ENCODE measurements around the gene EME1.
"Not testable (repeated sequence)": the region's sequence is repeated elsewhere in the genome, so short reads cannot be mapped to it uniquely, and the experiment has no call there.

Gene EME1

DNA sequence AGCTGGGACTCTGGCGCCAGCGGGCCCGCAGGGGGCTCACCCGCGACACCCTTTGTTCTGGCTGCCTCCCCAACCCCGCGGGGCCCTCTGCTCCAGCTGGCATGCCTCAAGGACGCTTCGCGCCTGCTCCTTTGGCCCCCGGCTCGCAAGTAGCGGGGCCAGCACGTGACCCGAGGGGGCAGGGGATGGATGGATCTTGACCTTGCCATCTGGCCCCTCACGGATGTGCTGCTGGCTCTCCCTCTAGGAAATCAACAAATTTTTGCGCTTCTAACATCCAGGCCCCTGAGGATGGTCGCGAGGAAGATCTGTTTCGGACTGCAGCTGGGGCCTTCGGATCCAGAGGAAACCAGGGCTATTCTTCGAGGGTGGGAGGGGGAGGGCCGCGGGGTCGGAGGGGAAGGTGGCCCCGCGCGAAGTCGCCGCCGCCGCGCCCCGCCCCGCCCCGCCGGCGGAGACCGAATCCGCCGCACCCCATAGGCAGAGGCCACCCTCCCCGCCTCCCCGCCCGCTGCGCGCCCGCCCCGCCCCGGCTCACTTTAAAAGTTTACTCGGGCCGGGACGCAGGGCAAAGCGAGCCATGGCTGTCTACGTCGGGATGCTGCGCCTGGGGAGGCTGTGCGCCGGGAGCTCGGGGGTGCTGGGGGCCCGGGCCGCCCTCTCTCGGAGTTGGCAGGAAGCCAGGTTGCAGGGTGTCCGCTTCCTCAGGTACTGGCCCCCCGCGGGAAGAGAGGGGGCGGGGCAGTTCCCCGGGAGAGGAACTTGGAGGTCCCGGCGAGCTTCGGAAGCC is 52.8 kb downstream of the EME1 start, which contains the start of gene ACSF2:
ACSF2 (plus strand) TSS at position 537 of the 790 bp plus-strand sequence; CDS start at position 581, 44 bp downstream.
- no peak for DNase-seq (ENCODE audit: low read depth, low spot score)

DNA sequence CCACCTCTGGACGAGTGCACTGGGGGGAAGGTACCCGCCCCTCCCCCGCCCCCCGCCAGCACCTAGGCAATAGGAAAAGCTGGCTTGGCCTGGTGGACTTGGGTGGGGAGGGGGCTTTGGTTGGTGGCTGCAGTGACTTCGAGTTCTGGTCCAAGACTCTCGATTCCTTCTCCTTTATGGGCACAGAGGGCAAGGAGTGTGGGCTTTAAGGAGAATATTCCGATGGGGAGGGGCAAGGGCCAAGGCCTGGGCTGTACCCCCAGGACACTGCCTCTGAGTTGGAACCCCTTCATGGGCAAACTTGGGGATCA is 53.4 kb downstream of the EME1 start:
- DNase-seq (ENCODE audit: low read depth, low spot score): no peak

DNA sequence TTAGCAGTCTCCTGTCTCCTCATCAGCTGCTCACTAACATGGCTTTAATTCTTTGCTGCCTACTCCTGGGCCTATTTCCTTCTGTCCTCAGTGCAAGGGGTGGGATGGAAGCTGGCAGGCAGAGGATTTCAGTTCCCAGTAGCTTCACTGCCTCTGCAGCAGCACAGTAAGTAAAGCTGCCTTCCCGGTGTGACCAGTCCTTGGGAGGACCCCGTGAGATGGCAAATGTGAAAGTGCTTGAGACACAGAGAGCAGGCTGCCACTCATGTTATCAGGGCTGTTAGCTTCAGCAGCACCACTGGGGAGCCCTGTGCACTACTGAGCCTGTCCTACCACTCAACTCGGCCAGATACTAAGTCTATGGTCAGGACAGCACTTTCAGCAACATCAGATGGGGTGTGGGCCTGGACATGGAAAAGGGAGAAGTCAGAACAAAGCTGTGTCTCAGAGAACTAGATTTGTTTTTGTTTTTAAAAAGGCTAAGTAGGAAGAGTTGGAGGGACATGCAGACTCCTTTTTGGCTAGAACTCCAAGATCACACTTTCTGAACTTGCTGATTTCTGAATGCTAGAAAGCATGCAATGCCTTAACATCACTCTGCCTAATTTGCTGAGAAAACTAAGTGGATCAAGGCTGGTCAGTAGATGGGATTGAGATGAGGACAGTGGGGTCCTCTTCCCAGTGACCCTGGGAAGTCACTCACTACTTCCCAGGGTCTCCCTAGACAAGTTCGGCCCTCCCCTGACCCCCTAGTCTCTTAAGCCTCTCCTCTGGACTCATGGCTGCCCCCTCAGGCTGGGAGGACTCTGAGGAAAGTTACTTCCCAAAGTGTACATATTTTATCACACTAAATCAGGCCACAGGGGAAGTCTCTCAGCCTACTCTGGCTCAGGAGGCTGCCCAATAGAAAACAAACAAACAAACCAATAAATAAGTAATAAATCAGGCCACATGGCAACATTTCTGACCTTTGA is 54.1 kb downstream of the EME1 start:
- DNase-seq (ENCODE audit: low read depth, low spot score): no peak

DNA sequence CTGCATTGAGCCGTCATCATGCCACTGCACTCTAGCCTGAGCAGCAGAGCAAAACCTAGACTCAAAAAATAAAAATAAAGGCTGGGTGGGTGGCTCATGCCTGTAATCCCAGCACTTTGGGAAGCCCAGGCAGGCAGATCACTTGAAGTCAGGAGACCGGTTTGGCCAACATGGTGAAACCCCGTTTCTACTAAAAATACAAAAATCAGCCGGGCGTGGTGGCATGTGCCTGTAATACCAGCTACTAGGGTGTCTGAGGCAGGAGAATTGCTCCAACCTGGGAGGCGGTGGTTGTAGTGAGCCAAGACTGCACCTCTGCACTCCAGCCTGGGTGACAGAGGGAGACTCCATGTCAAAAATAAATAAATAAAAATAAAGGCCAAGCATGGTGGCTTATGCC is 55.1 kb downstream of the EME1 start:
- not testable (repeated sequence) for DNase-seq (ENCODE audit: low read depth, low spot score)

DNA sequence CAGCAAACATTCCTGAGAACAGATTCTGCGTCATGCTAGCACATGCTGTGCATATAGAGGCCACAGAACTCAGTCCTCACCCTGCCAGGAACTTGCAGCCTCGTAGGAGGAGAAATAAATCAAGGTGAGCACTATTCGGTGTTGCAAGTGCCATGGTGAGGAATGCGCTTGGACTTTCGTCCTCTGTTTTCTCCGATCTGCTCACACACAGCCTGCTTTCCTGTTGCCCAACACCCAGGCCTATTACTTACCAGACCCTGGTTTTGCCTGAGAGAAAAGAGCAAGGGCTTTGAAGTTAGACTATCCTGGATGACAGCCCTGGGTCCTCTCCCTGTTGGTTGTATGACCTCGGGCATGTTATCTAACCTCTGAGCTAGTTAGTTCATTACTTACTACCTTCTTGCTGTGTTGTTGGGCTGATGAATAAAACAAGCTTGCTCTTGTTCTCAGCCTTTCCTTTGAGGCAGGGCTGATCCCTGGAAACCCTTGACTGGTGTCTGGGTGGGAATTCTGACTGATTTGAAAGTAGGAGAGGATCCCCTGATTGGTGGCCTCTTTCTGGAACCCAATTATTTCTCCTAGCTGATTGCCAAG is 55.9 kb downstream of the EME1 start:
- no peak for DNase-seq (ENCODE audit: low read depth, low spot score)

DNA sequence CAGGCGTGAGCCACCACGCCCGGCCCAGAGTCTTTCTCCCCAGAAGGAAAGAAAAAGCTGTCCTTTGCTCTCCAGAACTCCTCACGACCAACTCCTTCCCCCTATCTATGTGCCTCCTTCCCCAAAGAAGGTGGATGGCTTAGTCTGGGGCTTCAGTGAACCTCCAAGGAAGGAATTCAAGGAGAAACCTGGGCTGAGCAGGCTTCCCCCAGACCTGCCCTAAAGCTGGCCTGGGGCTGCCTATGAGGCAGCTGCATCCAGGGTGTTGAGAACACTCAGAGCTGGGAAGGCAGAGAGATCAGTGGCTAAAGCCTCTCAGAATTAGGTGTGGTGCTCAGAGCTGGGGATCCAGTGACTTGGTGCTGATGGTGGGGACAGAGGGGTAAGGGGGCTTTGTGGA is 56.8 kb downstream of the EME1 start:
- DNase-seq (ENCODE audit: low read depth, low spot score): no peak

Data from iPS DF 19.7 (cell line).